HUES48 (cell line): ENCODE data around the gene NR2F1-AS1.
"Not testable (repeated sequence)": the region's sequence is repeated elsewhere in the genome, so short reads cannot be mapped to it uniquely, and the experiment has no call there.

Experiments
- H3K27ac ChIP-seq: one replicate; pipeline ENCODE4 v1.7.0; 2013; ENCODE audit warnings: low read depth, low read length, inconsistent platforms
- H3K27me3 ChIP-seq: 2 replicates; pipeline ENCODE4 v1.6.1; 2013; ENCODE audit warnings: mild to moderate bottlenecking, low read length; ENCODE audit not compliant: control insufficient read depth, insufficient read depth
- H3K36me3 ChIP-seq: 2 replicates; pipeline ENCODE4 v1.6.1; 2013; ENCODE audit warnings: low read length; ENCODE audit not compliant: control insufficient read depth, insufficient read depth
- H3K4me1 ChIP-seq: 2 replicates; pipeline ENCODE4 v1.6.1; 2013; ENCODE audit warnings: mild to moderate bottlenecking, low read length; ENCODE audit not compliant: control insufficient read depth, insufficient read depth
- H3K4me3 ChIP-seq: 2 replicates; pipeline ENCODE4 v1.5.1; 2013; ENCODE audit warnings: mild to moderate bottlenecking, low read depth, low read length
- H3K9ac ChIP-seq: 2 replicates; pipeline ENCODE4 v1.6.1; 2013; ENCODE audit warnings: mild to moderate bottlenecking, low read depth, low read length, moderate library complexity
- H3K9me3 ChIP-seq: 2 replicates; pipeline ENCODE4 v1.6.1; 2013; ENCODE audit warnings: low read length; ENCODE audit not compliant: control insufficient read depth, insufficient read depth

The NR2F1-AS1 gene

DNA sequence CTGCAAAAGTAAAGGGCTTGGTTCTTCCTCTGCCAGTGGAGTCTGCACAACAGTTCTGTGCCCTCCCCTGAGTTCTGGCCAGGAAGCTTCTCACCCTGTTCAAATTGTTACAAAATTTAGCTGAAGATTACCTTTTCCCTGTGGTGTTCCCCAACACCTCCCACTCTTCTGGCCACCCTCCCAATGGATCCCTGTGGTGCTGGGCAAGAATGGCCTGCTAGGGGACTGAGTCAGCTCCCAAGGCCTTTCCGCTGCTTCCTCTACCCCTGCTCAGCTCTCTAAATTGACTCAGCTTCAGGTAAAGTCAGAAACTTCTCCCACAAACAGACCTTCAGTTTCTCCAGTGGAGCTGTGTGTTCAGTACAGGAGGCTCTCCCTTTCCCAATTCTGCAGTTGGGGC lies 186.0 kb downstream of the NR2F1-AS1 start:
- no peaks in the 10 kb centered on the region for H3K36me3 ChIP-seq
- no peak overlapping the region for H3K27ac ChIP-seq
- H3K4me1 ChIP-seq, result no peaks in the 10 kb centered on the region
- H3K9me3 ChIP-seq, result no peaks in the 10 kb centered on the region
- no peak overlapping the region for H3K4me3 ChIP-seq
- H3K27me3 ChIP-seq, result no peaks in the 10 kb centered on the region
- no peak overlapping the region for H3K9ac ChIP-seq

GRCh38 chr5:93394301-93394700 lies 186.7 kb downstream of the NR2F1-AS1 start:
- Histone ChIP-seq H3K27me3 (no peaks in the 10 kb centered on the region), H3K9me3 (no peaks in the 10 kb centered on the region), H3K36me3 (no peaks in the 10 kb centered on the region), H3K27ac (no peak overlapping the region), H3K4me3 (no peak overlapping the region), H3K9ac (no peak overlapping the region), H3K4me1 (no peaks in the 10 kb centered on the region)

DNA sequence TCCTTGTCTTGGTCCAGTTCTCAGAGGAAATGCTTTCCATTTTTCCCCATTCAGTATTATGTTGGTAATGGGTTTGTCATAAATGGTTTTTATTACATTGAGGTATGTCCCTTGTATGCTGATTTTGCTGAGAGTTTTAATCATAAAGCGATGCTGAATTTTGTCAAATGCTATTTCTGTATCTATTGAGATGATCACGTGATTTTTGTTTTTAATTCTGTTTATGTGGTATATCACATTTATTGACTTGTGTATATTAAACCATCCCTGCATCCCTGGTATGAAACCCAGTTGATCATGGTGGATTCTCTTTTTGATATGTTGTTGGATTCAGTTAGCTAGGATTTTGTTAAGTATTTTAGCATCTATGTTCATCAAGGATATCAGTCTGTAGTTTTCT lies 189.8 kb downstream of the NR2F1-AS1 start:
- not testable (repeated sequence) for H3K27me3 ChIP-seq, H3K36me3 ChIP-seq, H3K4me1 ChIP-seq, H3K9ac ChIP-seq, H3K4me3 ChIP-seq, H3K9me3 ChIP-seq, H3K27ac ChIP-seq

GRCh38 chr5:93385655-93386054 lies 195.4 kb downstream of the NR2F1-AS1 start:
- no peak overlapping the region for H3K27ac ChIP-seq
- H3K4me3 ChIP-seq, result no peak overlapping the region
- no peaks in the 10 kb centered on the region for H3K9me3 ChIP-seq
- H3K36me3 ChIP-seq, result no peaks in the 10 kb centered on the region
- no peak overlapping the region for H3K9ac ChIP-seq
- H3K4me1 ChIP-seq, result no peaks in the 10 kb centered on the region
- no peaks in the 10 kb centered on the region for H3K27me3 ChIP-seq

DNA sequence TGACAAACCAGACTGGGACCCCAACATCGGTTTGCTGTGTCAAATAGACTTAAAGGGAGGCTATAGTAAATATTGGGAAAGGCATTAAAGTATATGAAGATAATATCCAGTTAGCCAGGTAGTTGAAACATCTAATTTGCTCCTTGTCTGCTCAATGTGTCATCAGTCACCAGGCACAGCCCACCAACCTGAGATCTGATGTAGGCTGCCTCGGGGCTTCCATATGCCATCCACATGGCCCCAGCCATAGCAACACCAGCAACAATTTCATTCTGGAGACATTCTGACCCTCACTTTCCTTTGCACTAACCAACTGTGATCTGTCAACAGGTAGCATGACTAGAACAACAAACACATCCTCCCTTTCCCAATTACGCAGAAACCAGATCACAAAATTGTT lies 196.0 kb downstream of the NR2F1-AS1 start:
- Histone ChIP-seq H3K9me3 (no peaks in the 10 kb centered on the region), H3K4me1 (no peaks in the 10 kb centered on the region), H3K9ac (no peak overlapping the region), H3K27me3 (no peaks in the 10 kb centered on the region), H3K27ac (no peak overlapping the region), H3K4me3 (no peak overlapping the region), H3K36me3 (no peaks in the 10 kb centered on the region)

DNA sequence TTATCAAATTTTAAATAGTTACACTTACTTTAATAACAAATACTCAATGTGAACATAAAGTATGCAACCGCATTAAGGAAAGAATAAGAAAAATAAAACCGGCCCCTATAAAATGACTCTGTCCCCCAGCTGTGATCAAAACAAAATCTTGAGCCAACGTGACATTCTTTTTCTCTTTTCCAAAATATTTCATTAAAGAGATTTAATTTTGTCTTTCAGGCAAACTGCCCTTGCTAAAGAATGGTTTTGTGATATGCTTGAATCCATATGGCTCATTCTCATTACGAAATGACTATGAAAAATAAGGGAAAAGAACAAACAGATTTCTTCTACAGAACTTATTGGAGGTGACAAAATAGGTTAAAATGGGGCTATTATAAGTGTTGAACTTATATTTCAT lies 197.0 kb downstream of the NR2F1-AS1 start:
- Histone ChIP-seq H3K27ac (no peak overlapping the region), H3K4me1 (no peaks in the 10 kb centered on the region), H3K27me3 (no peaks in the 10 kb centered on the region), H3K9me3 (no peaks in the 10 kb centered on the region), H3K36me3 (no peaks in the 10 kb centered on the region), H3K9ac (no peak overlapping the region), H3K4me3 (no peak overlapping the region)

- Histone ChIP-seq H3K9ac (no peak overlapping the region), H3K27me3 (no peaks in the 10 kb centered on the region), H3K27ac (no peak overlapping the region)
Measured at GRCh38 chr5:93382188-93382825, 198.7 kb downstream of the NR2F1-AS1 start.

GRCh38 chr5:93381057-93381456 lies 200.0 kb downstream of the NR2F1-AS1 start:
- H3K27ac ChIP-seq, result no peak overlapping the region
- no peak overlapping the region for H3K9ac ChIP-seq
- H3K4me1 ChIP-seq, result 0 out of 2 replicates have a peak, but pooled peaks cover 3% of the 10 kb centered on the region
- no peaks in the 10 kb centered on the region for H3K36me3 ChIP-seq
- H3K27me3 ChIP-seq, result no peaks in the 10 kb centered on the region
- H3K4me3 ChIP-seq, result no peak overlapping the region
- H3K9me3 ChIP-seq, result no peaks in the 10 kb centered on the region

More at GRCh38 chr5:93382188-93382825, 198.7 kb downstream of the NR2F1-AS1 start:
- no peaks in the 10 kb centered on the region for H3K9me3 ChIP-seq
- 0 out of 2 replicates have a peak, but pooled peaks cover 3% of the 10 kb centered on the region for H3K4me1 ChIP-seq
- no peak overlapping the region for H3K4me3 ChIP-seq
- H3K36me3 ChIP-seq, result no peaks in the 10 kb centered on the region

GRCh38 chr5:93378073-93378472 lies 202.9 kb downstream of the NR2F1-AS1 start:
- Histone ChIP-seq H3K4me3 (no peak overlapping the region), H3K9me3 (no peaks in the 10 kb centered on the region), H3K27me3 (no peaks in the 10 kb centered on the region), H3K36me3 (no peaks in the 10 kb centered on the region), H3K4me1 (0 out of 2 replicates have a peak, but pooled peaks cover 3% of the 10 kb centered on the region), H3K9ac (no peak overlapping the region), H3K27ac (no peak overlapping the region)

GRCh38 chr5:93371893-93372292 lies 209.1 kb downstream of the NR2F1-AS1 start:
- H3K36me3 ChIP-seq, result no peaks in the 10 kb centered on the region
- no peak overlapping the region for H3K9ac ChIP-seq
- no peaks in the 10 kb centered on the region for H3K9me3 ChIP-seq
- no peaks in the 10 kb centered on the region for H3K4me1 ChIP-seq
- no peak overlapping the region for H3K4me3 ChIP-seq
- H3K27ac ChIP-seq, result no peak overlapping the region
- H3K27me3 ChIP-seq, result no peaks in the 10 kb centered on the region

- H3K36me3 ChIP-seq, result no peaks in the 10 kb centered on the region
Measured at GRCh38 chr5:93364378-93364777, 216.6 kb downstream of the NR2F1-AS1 start.

More at GRCh38 chr5:93364378-93364777, 216.6 kb downstream of the NR2F1-AS1 start:
- no peak overlapping the region for H3K9ac ChIP-seq
- H3K4me3 ChIP-seq, result no peak overlapping the region
- H3K4me1 ChIP-seq, result no peaks in the 10 kb centered on the region
- H3K27me3 ChIP-seq, result no peaks in the 10 kb centered on the region
- no peaks in the 10 kb centered on the region for H3K9me3 ChIP-seq
- H3K27ac ChIP-seq, result no peak overlapping the region
